Subcutaneous abdominal adipose tissue (tissue), 5 donors: ENCODE results near the gene CUBN.

Experiments used
- H3K27ac ChIP-seq: one replicate; pipeline ENCODE4 v1.7.0; 2013; ENCODE audit warnings: low read depth, mild to moderate bottlenecking, inconsistent platforms, low read length, moderate library complexity
- H3K27me3 ChIP-seq, 5 donors: one replicate each; pipeline ENCODE4 v1.7.0; 2013; ENCODE audit warnings: low read length in 5 of 5, inconsistent platforms in 1 of 5; ENCODE audit not compliant: control insufficient read depth in 5 of 5, insufficient read depth in 4 of 5
- H3K36me3 ChIP-seq, 5 donors: one replicate each; pipeline ENCODE4 v1.7.0; 2013; ENCODE audit warnings: low read length in 5 of 5; ENCODE audit not compliant: control insufficient read depth in 5 of 5, insufficient read depth in 5 of 5
- H3K4me1 ChIP-seq, 5 donors: one replicate each; pipeline ENCODE4 v1.7.0; 2013; ENCODE audit warnings: low read length in 5 of 5, mild to moderate bottlenecking in 3 of 5, moderate library complexity in 1 of 5; ENCODE audit not compliant: control insufficient read depth in 5 of 5, insufficient read depth in 5 of 5
- H3K4me3 ChIP-seq, 5 donors: one replicate each; pipeline ENCODE4 v1.7.0; 2013; ENCODE audit warnings: low read length in 5 of 5, low read depth in 1 of 5
- H3K9ac ChIP-seq, 5 donors: one replicate each; pipeline ENCODE4 v1.7.0; 2013; ENCODE audit warnings: low read length in 5 of 5, mild to moderate bottlenecking in 4 of 5, moderate library complexity in 3 of 5
- H3K9me3 ChIP-seq, 5 donors: one replicate each; pipeline ENCODE4 v1.7.0; 2013; ENCODE audit warnings: low read length in 5 of 5; ENCODE audit not compliant: control insufficient read depth in 5 of 5
- donor health status: healthy.
- donor health status: healthy.
- donor health status: healthy.
- donor health status: healthy.
- donor health status: healthy.

CUBN gene

GRCh38 chr10:17144032-17144431 lies 14.4 kb upstream of the CUBN start:
- Histone ChIP-seq H3K9me3 (no peaks in the 10 kb centered on the region), H3K27me3 (no peaks in the 10 kb centered on the region), H3K27ac (no peak overlapping the region), H3K4me1 (peaks cover 0 to under 1% (median 0%) of the 10 kb centered on the region in 5 donors), H3K36me3 (no peaks in the 10 kb centered on the region), H3K9ac (no peak overlapping the region), H3K4me3 (no peak overlapping the region)

- H3K27me3 ChIP-seq, result no peaks in the 10 kb centered on the region
- H3K9ac ChIP-seq, result no peak overlapping the region
- H3K36me3 ChIP-seq, result no peaks in the 10 kb centered on the region
- peaks cover 0 to 8% (median 0%) of the 10 kb centered on the region in 5 donors for H3K4me1 ChIP-seq
- no peak overlapping the region for H3K27ac ChIP-seq
- H3K4me3 ChIP-seq, result no peak overlapping the region
- no peaks in the 10 kb centered on the region for H3K9me3 ChIP-seq
Measured at GRCh38 chr10:17143055-17143690, 13.6 kb upstream of the CUBN start.

GRCh38 chr10:17141504-17142229 lies 12.1 kb upstream of the CUBN start:
- Histone ChIP-seq H3K27ac (no peak overlapping the region), H3K4me1 (peaks cover 0 to 8% (median 0%) of the 10 kb centered on the region in 5 donors), H3K27me3 (no peaks in the 10 kb centered on the region), H3K36me3 (no peaks in the 10 kb centered on the region), H3K9ac (no peak overlapping the region), H3K4me3 (no peak overlapping the region), H3K9me3 (no peaks in the 10 kb centered on the region)

GRCh38 chr10:17140386-17140761 lies 10.8 kb upstream of the CUBN start:
- Histone ChIP-seq H3K4me3 (no peak overlapping the region), H3K36me3 (no peaks in the 10 kb centered on the region), H3K9me3 (no peaks in the 10 kb centered on the region), H3K9ac (no peak overlapping the region), H3K4me1 (peaks cover 0 to 8% (median 0%) of the 10 kb centered on the region in 5 donors), H3K27me3 (no peaks in the 10 kb centered on the region), H3K27ac (no peak overlapping the region)

- Histone ChIP-seq H3K36me3 (no peaks in the 10 kb centered on the region), H3K27ac (no peak overlapping the region), H3K9ac (no peak overlapping the region), H3K27me3 (no peaks in the 10 kb centered on the region), H3K9me3 (no peaks in the 10 kb centered on the region), H3K4me1 (peaks cover 0 to 8% (median 0%) of the 10 kb centered on the region in 5 donors), H3K4me3 (no peak overlapping the region)
Measured at GRCh38 chr10:17138460-17139042, 8.9 kb upstream of the CUBN start.

GRCh38 chr10:17134737-17135260 lies 5.2 kb upstream of the CUBN start:
- no peak overlapping the region for H3K4me3 ChIP-seq
- no peaks in the 10 kb centered on the region for H3K36me3 ChIP-seq
- no peaks in the 10 kb centered on the region for H3K9me3 ChIP-seq
- H3K4me1 ChIP-seq, result peaks cover 0 to 8% (median 0%) of the 10 kb centered on the region in 5 donors
- no peaks in the 10 kb centered on the region for H3K27me3 ChIP-seq
- no peak overlapping the region for H3K27ac ChIP-seq
- H3K9ac ChIP-seq, result no peak overlapping the region

- H3K9me3 ChIP-seq, result no peaks in the 10 kb centered on the region
- no peak overlapping the region for H3K9ac ChIP-seq
- H3K27ac ChIP-seq, result no peak overlapping the region
- no peak overlapping the region for H3K4me3 ChIP-seq
- H3K36me3 ChIP-seq, result no peaks in the 10 kb centered on the region
- peaks cover 0 to 8% (median 0%) of the 10 kb centered on the region in 5 donors for H3K4me1 ChIP-seq
- H3K27me3 ChIP-seq, result no peaks in the 10 kb centered on the region
Measured at GRCh38 chr10:17134282-17134681, 4.7 kb upstream of the CUBN start.

GRCh38 chr10:17128261-17128660 lies 1.4 kb downstream of the CUBN start:
- Histone ChIP-seq H3K36me3 (no peaks in the 10 kb centered on the region), H3K4me3 (no peak overlapping the region)

GRCh38 chr10:17126327-17126726 lies 3.3 kb downstream of the CUBN start:
- Histone ChIP-seq H3K36me3 (no peaks in the 10 kb centered on the region), H3K9me3 (no peaks in the 10 kb centered on the region), H3K27ac (no peak overlapping the region), H3K4me3 (no peak overlapping the region), H3K27me3 (no peaks in the 10 kb centered on the region), H3K4me1 (no peaks in the 10 kb centered on the region), H3K9ac (no peak overlapping the region)

More at GRCh38 chr10:17128261-17128660, 1.4 kb downstream of the CUBN start:
- no peak overlapping the region for H3K27ac ChIP-seq
- no peaks in the 10 kb centered on the region for H3K27me3 ChIP-seq
- H3K9me3 ChIP-seq, result no peaks in the 10 kb centered on the region
- peaks cover 0 to 6% (median 0%) of the 10 kb centered on the region in 5 donors for H3K4me1 ChIP-seq
- no peak overlapping the region for H3K9ac ChIP-seq
